ENCODE data around the gene SMAD6. TPM values are rescaled to one million over a fixed set of nuclear protein-coding genes. Genes with fewer than 3 reads are reported as not detected.

Gene SMAD6
- total and polyA plus RNA-seq, 10 of the 15 experiments (the other 5 are each of a cell fraction or from before 2014, with no cell fraction given), result under 0.01 to 0.10 (median 0.03) TPM; not detected in 7

DNA sequence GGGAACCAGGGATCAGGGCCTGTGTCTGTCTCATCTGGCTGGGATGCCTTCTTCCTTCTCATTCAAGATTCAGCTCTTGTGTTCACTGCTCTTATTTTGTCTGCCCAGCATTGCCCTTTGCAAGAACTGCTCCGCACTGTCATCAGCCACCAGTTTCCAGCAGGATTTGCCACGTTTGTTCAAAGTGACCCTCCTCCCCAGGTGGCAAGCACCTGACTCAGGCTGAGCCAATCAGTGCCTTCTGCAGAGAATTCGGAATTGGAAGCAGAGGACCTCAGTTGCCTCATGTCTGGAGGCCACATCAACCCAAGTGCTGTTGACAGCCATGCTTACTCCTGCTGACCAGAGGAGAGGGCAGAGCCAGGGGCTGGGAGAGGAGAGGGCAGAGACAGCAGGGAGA is 124.5 kb downstream of the SMAD6 start:
- ChIA-PET CTCF (interaction anchor here (3.7 kb wide), 1 partner anchor 25 kb away, joined by 12 read pairs; no protein-coding TSS in a partner anchor), SMC1A (ENCODE audit: uncharacterized antibody, unreplicated experiment) (no interaction called here)
- in situ Hi-C loops (cut with MboI), result no loop called here

DNA sequence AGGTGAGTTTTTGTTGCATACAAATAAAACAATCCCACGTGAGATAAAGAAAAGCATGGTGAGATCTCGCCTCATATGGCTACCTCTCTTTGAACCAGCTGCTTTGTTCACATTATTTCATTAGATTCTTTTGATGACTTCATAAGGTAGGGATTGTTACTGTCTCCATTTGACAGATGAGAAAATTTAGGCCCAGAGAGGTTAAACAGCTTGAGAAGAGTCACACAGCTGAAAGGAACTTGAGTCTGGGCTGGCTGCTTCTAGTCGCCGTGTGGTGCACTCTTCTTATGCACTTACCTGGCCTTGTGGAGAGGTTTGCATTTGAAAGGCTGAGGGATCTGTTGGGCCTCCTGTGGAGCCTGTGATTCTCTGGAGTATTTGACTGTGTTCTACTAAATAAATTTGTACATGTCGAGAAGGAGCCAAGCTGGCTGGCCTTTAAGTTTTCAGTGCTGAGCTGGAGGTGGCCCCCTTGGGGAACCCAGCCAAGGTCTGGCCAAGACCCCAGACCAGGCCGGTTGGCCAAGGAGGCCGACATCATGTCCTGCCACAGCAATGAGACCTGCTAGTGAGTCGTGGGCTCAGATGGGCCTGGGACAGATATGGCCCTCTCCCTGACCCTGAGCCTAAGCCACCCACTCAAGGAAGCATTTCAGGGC is 125.1 kb downstream of the SMAD6 start:
- Histone ChIP-seq H4K20me1 (ENCODE audit: control insufficient read depth, insufficient read depth) (no peaks in the 10 kb centered on the region), H3K27ac (ENCODE audit: control insufficient read depth, insufficient read depth) (no peak overlapping the region), H3K4me2 (ENCODE audit: control insufficient read depth, insufficient read depth) (no peak overlapping the region), H3K36me3 (ENCODE audit: control insufficient read depth in 2 of 2, insufficient read depth in 2 of 2, low read length in 1 of 2) (no peaks in the 10 kb centered on the region), H2AFZ (ENCODE audit: control insufficient read depth, low read depth, low read length) (no peak overlapping the region), H3K4me1 (ENCODE audit: control insufficient read depth, insufficient read depth, low read length) (no peaks in the 10 kb centered on the region), H3K27me3 (replicated peaks in 1 of 2; ENCODE audit: control insufficient read depth in 2 of 2, insufficient read depth in 2 of 2, low read length in 1 of 2) (no peaks in the 10 kb centered on the region; a peak in 1 of 4 replicates), H3K79me2 (ENCODE audit: control insufficient read depth, insufficient read depth, low read length) (no peaks in the 10 kb centered on the region), H3K4me3 (no peak overlapping the region), H3K9ac (ENCODE audit: control insufficient read depth, insufficient read depth, low read length) (no peak overlapping the region), H3K9me3 (replicated peaks; ENCODE audit: control insufficient read depth, insufficient read depth, low read length) (no peaks in the 10 kb centered on the region)
- no peak for ATAC-seq
- in situ Hi-C loops (cut with MboI), result no loop called here
- ChIA-PET RAD21 (ENCODE audit: unreplicated experiment) (no interaction called here), POLR2A (no interaction called here), SMC1A (ENCODE audit: uncharacterized antibody, unreplicated experiment) (no interaction called here), CTCF (interaction anchor here (3.7 kb wide), 1 partner anchor 25 kb away, joined by 12 read pairs; no protein-coding TSS in a partner anchor)
- intact Hi-C loops (cut with micrococcal nuclease; ENCODE audit: unreplicated experiment), result no loop called here
- WGBS (ENCODE audit: insufficient coverage, insufficient replicate concordance, low lambda C conversion rate, missing lambda C conversion rate), result 32% methylated on average over 8 of the region's 8 CpGs
- FAIRE-seq, result no peak
- DNase-seq (ENCODE audit: low read depth, low spot score), result no peak
- BruUV-seq (replicated peaks), result no TSS peak
- TF ChIP-seq, protein P1, sequence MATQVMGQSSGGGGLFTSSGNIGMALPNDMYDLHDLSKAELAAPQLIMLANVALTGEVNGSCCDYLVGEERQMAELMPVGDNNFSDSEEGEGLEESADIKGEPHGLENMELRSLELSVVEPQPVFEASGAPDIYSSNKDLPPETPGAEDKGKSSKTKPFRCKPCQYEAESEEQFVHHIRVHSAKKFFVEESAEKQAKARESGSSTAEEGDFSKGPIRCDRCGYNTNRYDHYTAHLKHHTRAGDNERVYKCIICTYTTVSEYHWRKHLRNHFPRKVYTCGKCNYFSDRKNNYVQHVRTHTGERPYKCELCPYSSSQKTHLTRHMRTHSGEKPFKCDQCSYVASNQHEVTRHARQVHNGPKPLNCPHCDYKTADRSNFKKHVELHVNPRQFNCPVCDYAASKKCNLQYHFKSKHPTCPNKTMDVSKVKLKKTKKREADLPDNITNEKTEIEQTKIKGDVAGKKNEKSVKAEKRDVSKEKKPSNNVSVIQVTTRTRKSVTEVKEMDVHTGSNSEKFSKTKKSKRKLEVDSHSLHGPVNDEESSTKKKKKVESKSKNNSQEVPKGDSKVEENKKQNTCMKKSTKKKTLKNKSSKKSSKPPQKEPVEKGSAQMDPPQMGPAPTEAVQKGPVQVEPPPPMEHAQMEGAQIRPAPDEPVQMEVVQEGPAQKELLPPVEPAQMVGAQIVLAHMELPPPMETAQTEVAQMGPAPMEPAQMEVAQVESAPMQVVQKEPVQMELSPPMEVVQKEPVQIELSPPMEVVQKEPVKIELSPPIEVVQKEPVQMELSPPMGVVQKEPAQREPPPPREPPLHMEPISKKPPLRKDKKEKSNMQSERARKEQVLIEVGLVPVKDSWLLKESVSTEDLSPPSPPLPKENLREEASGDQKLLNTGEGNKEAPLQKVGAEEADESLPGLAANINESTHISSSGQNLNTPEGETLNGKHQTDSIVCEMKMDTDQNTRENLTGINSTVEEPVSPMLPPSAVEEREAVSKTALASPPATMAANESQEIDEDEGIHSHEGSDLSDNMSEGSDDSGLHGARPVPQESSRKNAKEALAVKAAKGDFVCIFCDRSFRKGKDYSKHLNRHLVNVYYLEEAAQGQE (IDR thresholded peaks at IDR 0.05; ENCODE audit: low read depth, low read length), result no peak
- no peak for TF ChIP-seq CBX5 (IDR thresholded peaks at IDR 0.05; ENCODE audit: low read depth)
- no peak for TF ChIP-seq POU2F2 (IDR thresholded peaks at IDR 0.05; ENCODE audit: borderline replicate concordance, low read depth, low read length)
- no peak for TF ChIP-seq EZH2 (IDR thresholded peaks at IDR 0.05; ENCODE audit: borderline replicate concordance, control insufficient read depth, low read depth, low read length)

More for the DNA sequence above, 124.5 kb downstream of the SMAD6 start:
- no peak overlapping the region for H3K9ac ChIP-seq (ENCODE audit: control insufficient read depth, insufficient read depth, low read length)
- 16% methylated on average over 3 of the region's 3 CpGs for WGBS (ENCODE audit: insufficient coverage, insufficient replicate concordance, low lambda C conversion rate, missing lambda C conversion rate)
- H3K79me2 ChIP-seq (ENCODE audit: control insufficient read depth, insufficient read depth, low read length), result no peaks in the 10 kb centered on the region
- no peaks in the 10 kb centered on the region for H4K20me1 ChIP-seq (ENCODE audit: control insufficient read depth, insufficient read depth)
- ChIA-PET POLR2A (no interaction called here), RAD21 (ENCODE audit: unreplicated experiment) (no interaction called here)
- DNase-seq (ENCODE audit: low read depth, low spot score), result no peak
- H3K4me2 ChIP-seq (ENCODE audit: control insufficient read depth, insufficient read depth), result no peak overlapping the region
- no peaks in the 10 kb centered on the region for H3K9me3 ChIP-seq (replicated peaks; ENCODE audit: control insufficient read depth, insufficient read depth, low read length)
- ATAC-seq, result no peak
- no peaks in the 10 kb centered on the region; a peak in 1 of 4 replicates for H3K27me3 ChIP-seq (replicated peaks in 1 of 2; ENCODE audit: control insufficient read depth in 2 of 2, insufficient read depth in 2 of 2, low read length in 1 of 2)
- intact Hi-C loops (cut with micrococcal nuclease; ENCODE audit: unreplicated experiment), result no loop called here
- no peaks in the 10 kb centered on the region for H3K36me3 ChIP-seq (ENCODE audit: control insufficient read depth in 2 of 2, insufficient read depth in 2 of 2, low read length in 1 of 2)
- FAIRE-seq, result no peak
- H2AFZ ChIP-seq (ENCODE audit: control insufficient read depth, low read depth, low read length), result no peak overlapping the region
- no peak overlapping the region for H3K4me3 ChIP-seq
- BruUV-seq (replicated peaks), result no TSS peak
- H3K4me1 ChIP-seq (ENCODE audit: control insufficient read depth, insufficient read depth, low read length), result no peaks in the 10 kb centered on the region
- TF ChIP-seq SMAD5 (IDR thresholded peaks at IDR 0.05; ENCODE audit: low read depth) (no peak), TCF3 (IDR thresholded peaks at IDR 0.05; ENCODE audit: borderline replicate concordance, insufficient read depth, low read depth, low read length) (no peak), WRNIP1 (IDR thresholded peaks at IDR 0.05; ENCODE audit: borderline replicate concordance, low read depth, low read length) (no peak), BACH1 (IDR thresholded peaks at IDR 0.05; ENCODE audit: borderline replicate concordance) (no peak), TCF12 (IDR thresholded peaks at IDR 0.05; ENCODE audit: low read depth, low read length) (no peak), NFYB (IDR thresholded peaks at IDR 0.05; ENCODE audit: insufficient read depth, low read depth, low read length) (peak; percentile 58; the same call in 1 of the 2 replicates), HDAC2 (IDR thresholded peaks at IDR 0.05) (no peak)
- TF ChIP-seq, protein P2, sequence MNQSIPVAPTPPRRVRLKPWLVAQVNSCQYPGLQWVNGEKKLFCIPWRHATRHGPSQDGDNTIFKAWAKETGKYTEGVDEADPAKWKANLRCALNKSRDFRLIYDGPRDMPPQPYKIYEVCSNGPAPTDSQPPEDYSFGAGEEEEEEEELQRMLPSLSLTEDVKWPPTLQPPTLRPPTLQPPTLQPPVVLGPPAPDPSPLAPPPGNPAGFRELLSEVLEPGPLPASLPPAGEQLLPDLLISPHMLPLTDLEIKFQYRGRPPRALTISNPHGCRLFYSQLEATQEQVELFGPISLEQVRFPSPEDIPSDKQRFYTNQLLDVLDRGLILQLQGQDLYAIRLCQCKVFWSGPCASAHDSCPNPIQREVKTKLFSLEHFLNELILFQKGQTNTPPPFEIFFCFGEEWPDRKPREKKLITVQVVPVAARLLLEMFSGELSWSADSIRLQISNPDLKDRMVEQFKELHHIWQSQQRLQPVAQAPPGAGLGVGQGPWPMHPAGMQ (IDR thresholded peaks at IDR 0.05; ENCODE audit: borderline replicate concordance), result no peak
- H3K27ac ChIP-seq (ENCODE audit: control insufficient read depth, insufficient read depth), result no peak overlapping the region

Data from GM12878 (cell line).